HEK293 (cell line): ENCODE data around the gene STIM1.
A peak's percentile ranks its signal among the peaks of the same experiment; 100 is the strongest.

Source experiments
- CTCF ChIA-PET: fragments of 350-600 bp; formaldehyde crosslinking; extraction: SDS; loops from one replicate; lab custom pipeline; 2021; ENCODE audit warnings: antibody characterized with exemption; lab: Yijun Ruan, JAX
- POLR2A ChIA-PET: fragments of 300-600 bp; formaldehyde crosslinking; extraction: SDS; loops from one replicate; lab custom pipeline; 2020; ENCODE audit warnings: antibody characterized with exemption, inconsistent platforms; lab: Yijun Ruan, JAX
- H3K27ac ChIP-seq: fragments of 200-500 bp; sonication (Bioruptor generic); 2 replicates; pipeline ENCODE4 v1.5.1; 2014; ENCODE audit warnings: low read depth, low read length, control low read depth, inconsistent platforms; ENCODE audit errors: extremely low read depth
- H3K36me3 ChIP-seq, 2 experiments: fragments of 200-500 bp in 1 of 2; sonication (Bioruptor generic) in 1 of 2; 1 replicate in 1 of 2; 2 replicates in 1 of 2; pipeline ENCODE4 v1.5.1; 2014 to 2017; ENCODE audit warnings: inconsistent platforms in 2 of 2, low read length in 2 of 2; ENCODE audit not compliant: control insufficient read depth in 2 of 2, insufficient read depth in 1 of 2
- H3K4me1 ChIP-seq: fragments of 200-500 bp; sonication (Bioruptor generic); 2 replicates; pipeline ENCODE4 v1.5.1; 2014; ENCODE audit warnings: mild to moderate bottlenecking, low read length, inconsistent platforms; ENCODE audit not compliant: control insufficient read depth, insufficient read depth
- H3K4me3 ChIP-seq: 2 replicates; pipeline ENCODE4 v1.5.1; 2011; ENCODE audit warnings: low read depth, mild to moderate bottlenecking, control low read depth, low read length, moderate library complexity
- H3K9me3 ChIP-seq: fragments of 200-500 bp; sonication (Bioruptor generic); 2 replicates; pipeline ENCODE4 v1.5.1; 2014; ENCODE audit warnings: low read depth, low read length, inconsistent platforms; ENCODE audit not compliant: control insufficient read depth, insufficient read depth
- BCL11B ChIP-seq: fragments of 450-650 bp; formaldehyde crosslinking; IDR thresholded peaks from 2 replicates; pipeline ENCODE4 v1.5.1; 2016; ENCODE audit warnings: low read depth, missing biosample characterization, missing genetic modification characterization
- GLI2 ChIP-seq: fragments of 450-650 bp; formaldehyde crosslinking; IDR thresholded peaks from 2 replicates; pipeline ENCODE4; 2017; ENCODE audit warnings: missing biosample characterization, missing genetic modification characterization, low read depth, borderline replicate concordance
- OSR2 ChIP-seq: fragments of 450-650 bp; formaldehyde crosslinking; IDR thresholded peaks from 2 replicates; pipeline ENCODE4 v1.5.1; 2016; ENCODE audit warnings: missing biosample characterization, missing genetic modification characterization
- OVOL3 ChIP-seq: fragments of 450-650 bp; formaldehyde crosslinking; IDR thresholded peaks from 2 replicates; pipeline ENCODE4 v1.5.1; 2016; ENCODE audit warnings: missing biosample characterization, missing genetic modification characterization
- PRDM2 ChIP-seq: fragments of 450-650 bp; formaldehyde crosslinking; IDR thresholded peaks from 2 replicates; pipeline ENCODE4 v1.5.1; 2016; ENCODE audit warnings: missing biosample characterization, missing genetic modification characterization, borderline replicate concordance
- TRIM28 ChIP-seq: IDR thresholded peaks from 2 replicates; pipeline ENCODE4 v1.6.1; 2011; ENCODE audit warnings: low read length, control low read depth, borderline replicate concordance
- YY1 ChIP-seq: fragments of 450-650 bp; formaldehyde crosslinking; IDR thresholded peaks from 2 replicates; pipeline ENCODE4 v1.5.1; 2018; ENCODE audit warnings: missing biosample characterization, missing genetic modification characterization
- ZBTB17 ChIP-seq: fragments of 450-650 bp; formaldehyde crosslinking; IDR thresholded peaks from 2 replicates; pipeline ENCODE4 v1.5.1; 2016; ENCODE audit warnings: missing biosample characterization, missing genetic modification characterization
- ZBTB20 ChIP-seq: fragments of 450-650 bp; formaldehyde crosslinking; IDR thresholded peaks from 2 replicates; pipeline ENCODE4 v1.5.1; 2016; ENCODE audit warnings: missing biosample characterization, missing genetic modification characterization
- ZBTB7A ChIP-seq: fragments of 450-650 bp; formaldehyde crosslinking; IDR thresholded peaks from 2 replicates; pipeline ENCODE4 v1.5.1; 2016; ENCODE audit warnings: low read depth, missing biosample characterization, missing genetic modification characterization
- ZNF133 ChIP-seq: fragments of 450-650 bp; formaldehyde crosslinking; IDR thresholded peaks from 2 replicates; pipeline ENCODE4 v1.5.1; 2016; ENCODE audit warnings: missing biosample characterization, missing genetic modification characterization
- ZNF280C ChIP-seq: fragments of 450-650 bp; formaldehyde crosslinking; IDR thresholded peaks from 2 replicates; pipeline ENCODE4 v1.5.1; 2016; ENCODE audit warnings: missing biosample characterization, missing genetic modification characterization
- ZNF394 ChIP-seq: fragments of 450-650 bp; formaldehyde crosslinking; IDR thresholded peaks from 2 replicates; pipeline ENCODE4 v1.5.1; 2016; ENCODE audit warnings: missing biosample characterization, missing genetic modification characterization, mild to moderate bottlenecking, moderate library complexity, borderline replicate concordance
- ZNF398 ChIP-seq: fragments of 450-650 bp; formaldehyde crosslinking; IDR thresholded peaks from 2 replicates; pipeline ENCODE4 v1.5.1; 2017; ENCODE audit warnings: missing biosample characterization, missing genetic modification characterization
- ZNF416 ChIP-seq: fragments of 450-650 bp; formaldehyde crosslinking; IDR thresholded peaks from 2 replicates; pipeline ENCODE4 v1.5.1; 2016; ENCODE audit warnings: missing biosample characterization, missing genetic modification characterization
- ZNF433 ChIP-seq: fragments of 450-650 bp; formaldehyde crosslinking; IDR thresholded peaks from 2 replicates; pipeline ENCODE4 v1.5.1; 2016; ENCODE audit warnings: missing biosample characterization, missing genetic modification characterization, low read depth
- ZNF521 ChIP-seq: fragments of 450-650 bp; formaldehyde crosslinking; IDR thresholded peaks from 2 replicates; pipeline ENCODE4 v1.5.1; 2017; ENCODE audit warnings: missing biosample characterization, mild to moderate bottlenecking, missing genetic modification characterization
- ZNF561 ChIP-seq: fragments of 450-650 bp; IDR thresholded peaks from 2 replicates; pipeline ENCODE4 v1.5.1; 2018; ENCODE audit warnings: missing biosample characterization, missing genetic modification characterization, borderline replicate concordance
- ZNF571 ChIP-seq: fragments of 450-650 bp; formaldehyde crosslinking; IDR thresholded peaks from 2 replicates; pipeline ENCODE4 v1.5.0; 2017; ENCODE audit warnings: missing biosample characterization, missing genetic modification characterization
- ZNF624 ChIP-seq: fragments of 450-650 bp; formaldehyde crosslinking; IDR thresholded peaks from 2 replicates; pipeline ENCODE4 v1.5.1; 2017; ENCODE audit warnings: missing biosample characterization, missing genetic modification characterization
- ZNF660 ChIP-seq: fragments of 450-650 bp; IDR thresholded peaks from 2 replicates; pipeline ENCODE4 v1.5.1; 2018; ENCODE audit warnings: missing biosample characterization, mild to moderate bottlenecking, missing genetic modification characterization
- ZNF664 ChIP-seq: fragments of 450-650 bp; formaldehyde crosslinking; IDR thresholded peaks from 2 replicates; pipeline ENCODE4 v1.5.1; 2016; ENCODE audit warnings: missing biosample characterization, missing genetic modification characterization
- ZNF792 ChIP-seq: fragments of 450-650 bp; formaldehyde crosslinking; IDR thresholded peaks from 2 replicates; pipeline ENCODE4 v1.5.1; 2016; ENCODE audit warnings: missing biosample characterization, missing genetic modification characterization

Gene STIM1

GRCh38 chr11:3867209-3868091 is 12.0 kb downstream of the STIM1 start:
- Histone ChIP-seq H3K9me3 (no peaks in the 10 kb centered on the region), H3K4me3 (no peak overlapping the region), H3K36me3 (no peaks in the 10 kb centered on the region), H3K27ac (no peak overlapping the region), H3K4me1 (peaks cover 4% of the 10 kb centered on the region; the same call in 1 of the 2 replicates)
- CTCF ChIA-PET: interaction anchor here (1.0 to 13.3 kb wide), 6 partner anchors 11 to 205 kb away, joined by 3 to 95 read pairs (median 8); partner anchors contain the start of gene STIM1
- no peak for TF ChIP-seq ZBTB7A (tag by site-specific recombination)
- no peak for TF ChIP-seq ZNF394 (tag by site-specific recombination)
- no peak for TF ChIP-seq ZNF660 (tag by site-specific recombination)
- 0 out of 2 replicates have a peak, but pooled peaks have one; percentile 18 for TF ChIP-seq ZBTB20 (tag by site-specific recombination)
- TF ChIP-seq ZNF398 (tag by site-specific recombination): no peak
- no peak for TF ChIP-seq ZNF280C (tag by site-specific recombination)
- no peak for TF ChIP-seq YY1 (tag by site-specific recombination)
- peak; percentile 94 for TF ChIP-seq OSR2 (tag by site-specific recombination)
- no peak for TF ChIP-seq ZNF433 (tag by site-specific recombination)
- TF ChIP-seq ZNF571 (tag by site-specific recombination): no peak
- no peak for TF ChIP-seq ZNF521 (tag by site-specific recombination)
- TF ChIP-seq ZNF416 (tag by site-specific recombination): no peak
- TF ChIP-seq ZBTB17 (tag by site-specific recombination): peak; percentile 63
- no peak for TF ChIP-seq ZNF561 (tag by site-specific recombination)
- TF ChIP-seq TRIM28: peak; percentile 91
- no peak for TF ChIP-seq GLI2 (tag by site-specific recombination)
- no peak for TF ChIP-seq ZNF792 (tag by site-specific recombination)
- no peak for TF ChIP-seq OVOL3 (tag by site-specific recombination)
- no peak for TF ChIP-seq ZNF624
- TF ChIP-seq BCL11B: no peak
- TF ChIP-seq ZNF664 (tag by site-specific recombination): 0 out of 2 replicates have a peak, but pooled peaks have one; percentile 31
- TF ChIP-seq ZNF133 (tag by site-specific recombination): no peak
- no peak for TF ChIP-seq PRDM2 (tag by site-specific recombination)
- POLR2A ChIA-PET: interaction anchor here (1.2 to 1.6 kb wide), 2 partner anchors 10 to 12 kb away, joined by 4 read pairs; partner anchors contain the start of gene STIM1
